SK-N-MC (cell line): ENCODE data around the gene EWSR1.

ENCODE experiments used
- EZH2 ChIP-seq: fragments of 200-600 bp; sonication (generic); IDR thresholded peaks from one replicate; pipeline ENCODE4 v1.6.1; 2017; ENCODE audit warnings: antibody characterized with exemption
- POLR2AphosphoS5 ChIP-seq: IDR thresholded peaks from 2 replicates; pipeline ENCODE4 v1.6.1; 2012; ENCODE audit warnings: mild to moderate bottlenecking, low read depth, low read length, borderline replicate concordance

- TF ChIP-seq POLR2AphosphoS5 (no peak), EZH2 (no peak)
Observed at GRCh38 chr22:29226351-29226981, 41.6 kb upstream of the EWSR1 start.
